HUDEP-2 (cell line): ENCODE data around the gene ZBTB9.
A peak's percentile ranks its signal among the peaks of the same experiment; 100 is the strongest.
"Not testable (repeated sequence)": the region's sequence is repeated elsewhere in the genome, so short reads cannot be mapped to it uniquely, and the experiment has no call there.

Source experiments
- DNase-seq, 76 experiments: peaks; one replicate each; lab custom pipeline; 2025; ENCODE audit not compliant: unreplicated experiment in 76 of 76; lab: John Stamatoyannopoulos, UW

Gene ZBTB9

DNA sequence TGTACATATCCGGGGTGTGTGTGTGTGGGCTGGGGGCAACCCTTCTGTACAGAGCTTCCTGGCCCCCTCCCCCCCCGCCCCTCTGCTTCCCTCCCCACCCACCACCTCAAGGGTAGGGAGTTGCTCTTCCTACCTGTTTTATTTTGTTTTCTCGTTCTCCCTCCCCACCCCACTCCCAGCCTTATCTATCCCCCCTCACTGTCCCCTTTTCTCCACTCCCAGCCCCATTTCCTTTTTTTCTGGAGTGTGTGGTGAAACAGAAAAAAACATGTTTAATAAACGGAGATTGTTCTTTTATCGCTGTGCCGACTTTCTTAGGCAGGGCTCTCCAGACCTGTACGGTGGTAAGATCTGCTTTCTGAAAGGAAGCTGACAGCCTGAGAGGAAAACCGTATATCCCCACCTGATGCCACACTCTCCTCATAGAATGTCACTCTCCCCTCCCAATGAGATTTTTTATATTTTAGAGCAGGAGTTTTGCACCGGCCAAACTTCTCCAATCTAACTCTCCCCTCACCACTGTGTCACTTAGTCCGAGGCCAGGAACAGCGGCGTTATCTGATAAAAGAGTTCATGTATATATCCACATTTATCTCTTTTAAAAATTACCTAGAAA lies 875 bp upstream of the ZBTB9 start:
- peak in 2 of 76 experiments; percentile 18 to 61 for DNase-seq

DNA sequence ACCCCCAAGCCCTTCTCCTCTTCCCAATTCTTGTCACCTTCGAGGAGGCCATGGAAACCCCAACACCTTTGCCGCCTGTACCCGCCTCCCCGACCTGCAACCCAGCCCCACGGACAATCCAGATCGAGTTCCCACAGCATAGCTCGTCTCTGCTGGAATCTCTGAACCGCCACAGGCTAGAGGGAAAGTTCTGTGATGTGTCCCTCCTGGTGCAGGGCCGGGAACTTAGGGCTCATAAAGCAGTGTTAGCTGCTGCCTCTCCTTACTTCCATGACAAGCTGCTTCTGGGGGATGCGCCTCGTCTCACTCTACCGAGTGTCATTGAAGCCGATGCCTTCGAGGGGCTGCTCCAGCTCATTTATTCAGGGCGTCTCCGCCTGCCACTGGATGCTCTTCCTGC lies 675 bp downstream of the ZBTB9 start:
- no peak for DNase-seq

- no peak for DNase-seq
Measured at GRCh38 chr6:33456156-33456555, 1.8 kb downstream of the ZBTB9 start.

DNA sequence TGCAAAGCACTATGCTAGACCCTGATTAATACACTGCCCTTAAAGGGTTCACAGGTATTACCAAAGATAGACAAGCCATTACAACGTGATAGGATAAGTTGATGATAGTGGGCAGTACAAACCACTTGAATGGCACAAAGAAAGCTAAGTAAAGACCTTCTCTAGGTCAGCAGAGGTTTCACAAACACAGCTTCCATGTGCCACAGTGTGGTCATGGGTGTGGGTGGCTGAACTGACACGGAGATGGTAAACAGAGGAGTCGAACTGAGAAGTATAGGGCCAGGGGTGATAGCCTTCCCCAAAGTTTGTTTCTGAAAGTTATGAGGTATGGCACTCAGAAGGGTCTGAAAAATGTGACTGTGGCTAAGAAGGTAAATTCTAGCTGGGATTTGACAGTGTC lies 4.3 kb downstream of the ZBTB9 start:
- no peak for DNase-seq

- no peak for DNase-seq
Measured at GRCh38 chr6:33459226-33459625, 4.8 kb downstream of the ZBTB9 start.

DNA sequence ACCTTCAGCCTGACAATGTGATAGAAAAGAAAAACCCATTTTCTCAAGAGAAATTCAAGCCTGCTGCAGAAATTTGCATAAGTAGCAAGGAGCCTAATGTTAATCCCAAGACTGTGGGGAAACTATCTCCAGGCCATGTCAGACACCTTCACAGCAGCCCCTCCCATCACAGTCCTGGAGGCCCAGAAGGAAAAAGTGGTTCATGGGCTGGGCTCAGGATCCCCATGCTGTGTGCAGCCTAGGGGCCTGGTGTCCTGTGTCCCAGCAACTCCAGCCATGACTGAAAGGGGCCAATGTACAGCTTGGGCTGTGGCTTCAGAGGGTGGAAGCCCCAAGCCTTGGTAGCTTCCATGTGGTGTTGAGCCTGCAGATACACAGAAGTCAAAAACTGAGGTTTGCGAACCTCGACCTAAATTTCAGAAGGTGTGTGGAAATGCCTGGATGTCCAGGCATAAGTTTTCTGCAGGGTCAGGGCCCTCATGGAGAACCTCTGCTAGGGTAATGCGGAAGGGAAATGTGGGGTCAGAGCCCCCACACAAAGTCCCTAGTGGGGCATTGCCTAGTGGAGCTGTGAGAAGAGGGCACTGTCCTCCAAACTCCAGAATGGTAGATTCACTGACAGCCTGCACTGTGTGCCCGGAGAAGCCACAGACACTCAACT lies 11.8 kb downstream of the ZBTB9 start:
- no peak for DNase-seq

- DNase-seq: no peak
Measured at GRCh38 chr6:33467091-33467490, 12.7 kb downstream of the ZBTB9 start.

GRCh38 chr6:33469661-33470060 lies 15.3 kb downstream of the ZBTB9 start:
- DNase-seq: no peak

DNA sequence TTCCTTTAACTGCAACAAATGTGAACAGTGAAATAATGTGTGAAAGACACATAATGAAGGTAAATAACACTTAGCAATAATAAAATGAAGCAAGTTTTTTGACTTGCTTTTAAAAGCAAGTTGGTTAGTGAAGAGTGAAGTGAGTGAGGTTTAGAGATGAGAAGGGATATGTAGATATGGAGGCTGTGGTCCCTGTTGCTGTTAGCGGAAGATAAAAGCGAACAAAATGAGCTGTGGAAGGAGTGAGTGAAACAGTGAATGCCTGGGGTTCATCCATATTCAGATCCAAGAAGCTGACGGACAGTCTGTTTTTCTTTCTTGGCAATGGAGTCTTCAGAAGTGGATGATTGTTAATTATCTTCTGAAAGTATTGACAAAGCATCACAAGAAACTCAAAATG lies 23.5 kb downstream of the ZBTB9 start:
- DNase-seq: no peak

GRCh38 chr6:33481192-33481591 lies 26.8 kb downstream of the ZBTB9 start:
- peak in 1 of 76 experiments; percentile 5 for DNase-seq

- DNase-seq: not testable (repeated sequence)
Measured at GRCh38 chr6:33482620-33483019, 28.2 kb downstream of the ZBTB9 start.

- no peak for DNase-seq
Measured at GRCh38 chr6:33483678-33484077, 29.3 kb downstream of the ZBTB9 start.

DNA sequence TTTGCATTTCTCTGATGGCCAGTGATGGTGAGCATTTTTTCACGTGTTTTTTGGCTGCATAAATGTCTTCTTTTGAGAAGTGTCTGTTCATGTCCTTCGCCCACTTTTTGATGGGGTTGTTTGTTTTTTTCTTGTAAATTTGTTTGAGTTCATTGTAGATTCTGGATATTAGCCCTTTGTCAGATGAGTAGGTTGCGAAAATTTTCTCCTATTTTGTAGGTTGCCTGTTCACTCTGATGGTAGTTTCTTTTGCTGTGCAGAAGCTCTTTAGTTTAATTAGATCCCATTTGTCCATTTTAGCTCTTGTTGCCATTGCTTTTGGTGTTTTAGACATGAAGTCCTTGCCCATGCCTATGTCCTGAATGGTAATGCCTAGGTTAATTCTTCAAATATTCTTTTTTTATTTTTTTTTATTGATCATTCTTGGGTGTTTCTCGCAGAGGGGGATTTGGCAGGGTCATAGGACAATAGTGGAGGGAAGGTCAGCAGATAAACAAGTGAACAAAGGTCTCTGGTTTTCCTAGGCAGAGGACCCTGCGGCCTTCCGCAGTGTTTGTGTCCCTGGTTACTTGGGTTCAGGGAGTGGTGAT lies 30.4 kb downstream of the ZBTB9 start:
- DNase-seq: not testable (repeated sequence)

GRCh38 chr6:33485680-33486079 lies 31.3 kb downstream of the ZBTB9 start:
- not testable (repeated sequence) for DNase-seq

DNA sequence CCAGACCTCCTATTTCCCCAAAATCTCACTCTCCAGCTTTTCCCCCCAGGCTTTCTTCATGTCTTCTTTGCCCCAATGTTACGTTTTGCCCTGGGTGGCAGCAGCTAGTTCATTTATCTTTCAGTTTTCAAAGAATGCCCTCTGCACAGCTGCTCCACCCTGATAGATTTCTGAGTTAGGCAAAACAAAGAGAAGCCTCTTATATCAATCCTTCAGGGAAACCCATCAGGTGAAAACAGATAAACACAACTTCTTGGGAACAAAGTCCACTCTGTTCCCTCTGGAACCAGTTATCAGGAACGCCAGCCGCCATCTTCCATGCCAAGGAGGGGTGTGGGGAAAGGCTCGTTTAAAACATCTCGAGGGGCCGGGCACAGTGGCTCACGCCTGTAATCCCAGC lies 34.0 kb downstream of the ZBTB9 start:
- DNase-seq: peak in 49 of 76 experiments; percentile 15 to 78 (median 38)

DNA sequence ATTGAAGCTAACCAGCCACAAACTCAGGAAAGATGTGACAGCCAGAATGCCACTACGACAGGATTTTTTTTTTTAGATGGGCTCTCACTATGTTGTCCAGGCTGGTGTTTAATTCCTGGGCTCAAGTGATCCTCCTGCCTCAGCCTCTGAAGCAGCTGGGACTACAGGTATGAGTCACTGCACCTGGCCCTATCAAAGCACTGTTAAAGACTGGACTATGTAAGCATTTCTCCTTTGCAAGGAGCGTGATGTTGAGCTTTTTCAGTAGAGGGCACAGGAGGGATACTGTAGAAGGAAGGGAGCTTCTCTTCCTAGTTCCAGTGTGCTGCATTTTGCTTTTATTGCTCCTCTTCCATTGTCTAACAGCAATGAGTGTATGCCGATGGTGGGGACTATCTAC lies 35.8 kb downstream of the ZBTB9 start:
- DNase-seq: peak in 2 of 76 experiments; percentile 10 to 26

DNA sequence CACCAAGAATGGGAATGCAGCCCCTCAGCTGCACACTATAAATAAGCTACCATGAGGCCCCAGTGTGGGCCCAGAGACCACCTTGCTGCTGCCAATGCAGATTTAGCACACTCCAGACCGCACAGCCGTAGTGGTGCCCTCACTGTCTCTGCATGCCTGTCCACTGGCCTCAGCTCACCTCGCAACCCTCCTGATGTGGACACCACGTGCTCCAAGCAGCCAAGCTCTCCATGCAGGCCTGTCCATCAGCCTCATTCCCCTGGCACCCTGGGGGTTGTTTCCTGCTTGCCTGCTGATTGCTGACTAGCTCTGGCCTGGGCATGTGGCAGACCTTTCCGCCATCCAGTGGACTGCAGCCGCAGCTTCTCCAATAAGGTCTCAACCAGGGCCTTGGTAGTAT lies 36.2 kb downstream of the ZBTB9 start:
- DNase-seq: no peak

GRCh38 chr6:33492093-33492492 lies 37.7 kb downstream of the ZBTB9 start:
- DNase-seq: no peak

- DNase-seq: no peak
Measured at GRCh38 chr6:33497157-33497556, 42.8 kb downstream of the ZBTB9 start.

- no peak for DNase-seq
Measured at GRCh38 chr6:33502486-33502885, 48.1 kb downstream of the ZBTB9 start.

- no peak for DNase-seq
Measured at GRCh38 chr6:33504486-33504885, 50.1 kb downstream of the ZBTB9 start.
